ENCODE data around the gene SPTLC2. TPM values are rescaled to one million over a fixed set of nuclear protein-coding genes. Genes with fewer than 3 reads are reported as not detected.

Gene SPTLC2
- total RNA-seq, 1 donor from 2014 or later: 63.6 TPM

- Mint-ChIP-seq H3K36me3 (ENCODE audit: low read depth, unreplicated experiment) (no peaks in the 10 kb centered on the region), H3K27ac (ENCODE audit: unreplicated experiment) (peak overlapping the region; percentile 74), H3K9me3 (ENCODE audit: unreplicated experiment) (no peaks in the 10 kb centered on the region), H3K4me3 (ENCODE audit: unreplicated experiment) (peak overlapping the region; percentile 97), H3K27me3 (ENCODE audit: unreplicated experiment) (peaks cover 1% of the 10 kb centered on the region), H3K4me1 (ENCODE audit: unreplicated experiment) (peaks cover 19% of the 10 kb centered on the region)
- DNase-seq (ENCODE audit: low spot score): peak; percentile 7
- TF ChIP-seq, protein P1, sequence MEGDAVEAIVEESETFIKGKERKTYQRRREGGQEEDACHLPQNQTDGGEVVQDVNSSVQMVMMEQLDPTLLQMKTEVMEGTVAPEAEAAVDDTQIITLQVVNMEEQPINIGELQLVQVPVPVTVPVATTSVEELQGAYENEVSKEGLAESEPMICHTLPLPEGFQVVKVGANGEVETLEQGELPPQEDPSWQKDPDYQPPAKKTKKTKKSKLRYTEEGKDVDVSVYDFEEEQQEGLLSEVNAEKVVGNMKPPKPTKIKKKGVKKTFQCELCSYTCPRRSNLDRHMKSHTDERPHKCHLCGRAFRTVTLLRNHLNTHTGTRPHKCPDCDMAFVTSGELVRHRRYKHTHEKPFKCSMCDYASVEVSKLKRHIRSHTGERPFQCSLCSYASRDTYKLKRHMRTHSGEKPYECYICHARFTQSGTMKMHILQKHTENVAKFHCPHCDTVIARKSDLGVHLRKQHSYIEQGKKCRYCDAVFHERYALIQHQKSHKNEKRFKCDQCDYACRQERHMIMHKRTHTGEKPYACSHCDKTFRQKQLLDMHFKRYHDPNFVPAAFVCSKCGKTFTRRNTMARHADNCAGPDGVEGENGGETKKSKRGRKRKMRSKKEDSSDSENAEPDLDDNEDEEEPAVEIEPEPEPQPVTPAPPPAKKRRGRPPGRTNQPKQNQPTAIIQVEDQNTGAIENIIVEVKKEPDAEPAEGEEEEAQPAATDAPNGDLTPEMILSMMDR (IDR thresholded peaks at IDR 0.05; ENCODE audit: unreplicated experiment): no peak
Observed at GRCh38 chr14:77615361-77616132, 890 bp downstream of the SPTLC2 start.

- TF ChIP-seq, protein P1 (IDR thresholded peaks at IDR 0.05; ENCODE audit: unreplicated experiment): no peak
- H3K27ac Mint-ChIP-seq (ENCODE audit: unreplicated experiment): no peak overlapping the region
- DNase-seq (ENCODE audit: low spot score): no peak
- H3K27me3 Mint-ChIP-seq (ENCODE audit: unreplicated experiment): peaks cover 1% of the 10 kb centered on the region
- H3K4me1 Mint-ChIP-seq (ENCODE audit: unreplicated experiment): peaks cover 29% of the 10 kb centered on the region
- no peaks in the 10 kb centered on the region for H3K36me3 Mint-ChIP-seq (ENCODE audit: low read depth, unreplicated experiment)
- no peak overlapping the region for H3K4me3 Mint-ChIP-seq (ENCODE audit: unreplicated experiment)
- no peaks in the 10 kb centered on the region for H3K9me3 Mint-ChIP-seq (ENCODE audit: unreplicated experiment)
Observed at GRCh38 chr14:77613201-77613600, 3.2 kb downstream of the SPTLC2 start.

- no peak overlapping the region for H3K4me3 Mint-ChIP-seq (ENCODE audit: unreplicated experiment)
- H3K36me3 Mint-ChIP-seq (ENCODE audit: low read depth, unreplicated experiment): no peaks in the 10 kb centered on the region
- no peak for DNase-seq (ENCODE audit: low spot score)
- no peaks in the 10 kb centered on the region for H3K9me3 Mint-ChIP-seq (ENCODE audit: unreplicated experiment)
- H3K27me3 Mint-ChIP-seq (ENCODE audit: unreplicated experiment): peaks cover 1% of the 10 kb centered on the region
- no peak overlapping the region for H3K27ac Mint-ChIP-seq (ENCODE audit: unreplicated experiment)
- peaks cover 40% of the 10 kb centered on the region for H3K4me1 Mint-ChIP-seq (ENCODE audit: unreplicated experiment)
- TF ChIP-seq, protein P1 (IDR thresholded peaks at IDR 0.05; ENCODE audit: unreplicated experiment): no peak
Observed at GRCh38 chr14:77612011-77612620, 4.3 kb downstream of the SPTLC2 start.

DNA sequence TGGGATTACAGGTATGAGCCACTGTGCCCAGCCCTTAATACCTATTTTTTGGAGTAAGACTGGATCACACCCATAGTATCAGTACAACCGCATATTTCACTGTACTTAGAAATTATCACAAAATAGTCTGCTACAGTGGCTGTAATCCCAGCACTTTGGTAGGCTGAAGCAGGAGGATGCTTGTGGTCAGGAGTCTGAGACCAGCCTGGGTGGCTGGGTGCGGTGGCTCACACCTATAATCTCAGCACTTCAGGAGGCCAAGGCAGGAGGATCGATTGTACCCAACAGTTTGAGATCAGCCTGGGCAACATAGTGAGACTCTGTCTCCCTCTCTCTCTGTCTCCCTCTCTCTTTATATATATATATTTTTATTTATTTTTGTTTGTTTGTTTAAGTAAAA is 5.9 kb downstream of the SPTLC2 start:
- Mint-ChIP-seq H3K36me3 (ENCODE audit: low read depth, unreplicated experiment) (no peaks in the 10 kb centered on the region), H3K9me3 (ENCODE audit: unreplicated experiment) (no peaks in the 10 kb centered on the region), H3K4me3 (ENCODE audit: unreplicated experiment) (no peak overlapping the region), H3K4me1 (ENCODE audit: unreplicated experiment) (peaks cover 46% of the 10 kb centered on the region), H3K27me3 (ENCODE audit: unreplicated experiment) (peaks cover under 1% of the 10 kb centered on the region), H3K27ac (ENCODE audit: unreplicated experiment) (no peak overlapping the region)
- TF ChIP-seq, protein P1 (IDR thresholded peaks at IDR 0.05; ENCODE audit: unreplicated experiment): no peak
- no peak for DNase-seq (ENCODE audit: low spot score)

- Mint-ChIP-seq H3K9me3 (ENCODE audit: unreplicated experiment) (no peaks in the 10 kb centered on the region), H3K4me1 (ENCODE audit: unreplicated experiment) (peaks cover 44% of the 10 kb centered on the region), H3K4me3 (ENCODE audit: unreplicated experiment) (no peak overlapping the region), H3K27ac (ENCODE audit: unreplicated experiment) (no peak overlapping the region), H3K36me3 (ENCODE audit: low read depth, unreplicated experiment) (no peaks in the 10 kb centered on the region), H3K27me3 (ENCODE audit: unreplicated experiment) (no peaks in the 10 kb centered on the region)
- TF ChIP-seq, protein P1 (IDR thresholded peaks at IDR 0.05; ENCODE audit: unreplicated experiment): peak; percentile 35
- no peak for DNase-seq (ENCODE audit: low spot score)
Observed at GRCh38 chr14:77609922-77610321, 6.5 kb downstream of the SPTLC2 start.
